Epidermal melanocyte (primary cell): ENCODE data around the gene ATP5F1D.

Experiments
- DNase-seq: peaks from one replicate; pipeline ENCODE4 v3.0.0; 2011; ENCODE audit warnings: low spot score; ENCODE audit not compliant: insufficient read length

ATP5F1D gene

GRCh38 chr19:1257475-1258162, 16.1 kb downstream of the ATP5F1D start:
- no peak for DNase-seq

GRCh38 chr19:1258163-1258492, 16.6 kb downstream of the ATP5F1D start:
- no peak for DNase-seq

GRCh38 chr19:1258707-1259205, 17.2 kb downstream of the ATP5F1D start:
- no peak for DNase-seq

- no peak for DNase-seq
Measured at GRCh38 chr19:1259206-1259875, 17.8 kb downstream of the ATP5F1D start.

- no peak for DNase-seq
Measured at GRCh38 chr19:1259876-1260748, 18.6 kb downstream of the ATP5F1D start.

- DNase-seq, result peak; percentile 98
Measured at GRCh38 chr19:1260749-1261537, 19.4 kb downstream of the ATP5F1D start.

- no peak for DNase-seq
Measured at GRCh38 chr19:1261538-1261797, 19.9 kb downstream of the ATP5F1D start.

GRCh38 chr19:1261798-1262622, 20.5 kb downstream of the ATP5F1D start:
- DNase-seq, result no peak

- no peak for DNase-seq
Measured at GRCh38 chr19:1262623-1263123, 21.1 kb downstream of the ATP5F1D start.

- no peak for DNase-seq
Measured at GRCh38 chr19:1263188-1263587, 21.6 kb downstream of the ATP5F1D start.

GRCh38 chr19:1264801-1265614, 23.5 kb downstream of the ATP5F1D start:
- no peak for DNase-seq

- peak; percentile 82 for DNase-seq
Measured at GRCh38 chr19:1265615-1266128, 24.1 kb downstream of the ATP5F1D start.

GRCh38 chr19:1266129-1266915, 24.8 kb downstream of the ATP5F1D start:
- peak; percentile 91 for DNase-seq

- no peak for DNase-seq
Measured at GRCh38 chr19:1266916-1267476, 25.4 kb downstream of the ATP5F1D start.

GRCh38 chr19:1267477-1268225, 26.1 kb downstream of the ATP5F1D start:
- no peak for DNase-seq

- no peak for DNase-seq
Measured at GRCh38 chr19:1268226-1269064, 26.9 kb downstream of the ATP5F1D start.

GRCh38 chr19:1269065-1269477, 27.5 kb downstream of the ATP5F1D start, which contains the start of gene CIRBP:
TSS of gene CIRBP (plus strand) at chr19:1269332. CDS start at chr19:1270934, 1,602 bp downstream.
- peak; percentile 99 for DNase-seq
